GM12878 (cell line): Measurements from ENCODE around the gene POLR1A. TPM values are rescaled to one million over a fixed set of nuclear protein-coding genes. Genes with fewer than 3 reads are reported as not detected.

Source experiments
- ATAC-seq: fragments of 200-7000 bp; cut with Tn5 transposase; 3 replicates; pipeline ENCODE4 v1.9.1; 2020; ENCODE audit warnings: mild to moderate bottlenecking, moderate library complexity
- BruUV-seq: library from RNA; stranded (reverse); fragments of 400-500 nt; replicated peaks from 2 replicates; lab custom pipeline; 2021; lab: Mats Ljungman, UMichigan
- CTCF ChIA-PET: fragments of 300-600 bp; sonication (Branson Sonifier 250); formaldehyde crosslinking; extraction: SDS; loops from one replicate; lab custom pipeline; 2021; ENCODE audit warnings: inconsistent platforms; lab: Yijun Ruan, JAX
- POLR2A ChIA-PET: fragments of 350-600 bp; formaldehyde crosslinking; extraction: SDS; loops from one replicate; lab custom pipeline; 2021; ENCODE audit warnings: inconsistent platforms; lab: Charles Lee
- RAD21 ChIA-PET: fragments of 300-600 bp; sonication (Branson Sonifier 250); formaldehyde crosslinking; loops from one replicate; lab custom pipeline; 2023; ENCODE audit warnings: antibody characterized with exemption; ENCODE audit not compliant: unreplicated experiment; lab: Charles Lee
- SMC1A ChIA-PET: fragments of 300-600 bp; sonication (Branson Sonifier 250); formaldehyde crosslinking; loops from one replicate; lab custom pipeline; 2023; ENCODE audit not compliant: unreplicated experiment, uncharacterized antibody; lab: Charles Lee
- DNase-seq: peaks from one replicate; pipeline ENCODE4 v3.0.0-alpha.2; 2011; ENCODE audit warnings: low read depth, low spot score
- FAIRE-seq: peaks from 3 replicates; lab custom pipeline; 2011; peaks lifted over from hg19 to GRCh38; lab: Jason Lieb, UNC
- H2AFZ ChIP-seq: 2 replicates; pipeline ENCODE4 v1.6.0; 2011; ENCODE audit warnings: low read depth, low read length, control low read depth; ENCODE audit not compliant: control insufficient read depth
- H3K27ac ChIP-seq: 2 replicates; pipeline ENCODE4 v1.5.1; 2011; ENCODE audit warnings: control low read depth; ENCODE audit not compliant: control insufficient read depth, insufficient read depth
- H3K27me3 ChIP-seq, 2 experiments: replicated peaks in 1 of 2; 2 replicates each; pipeline versions ENCODE4 v1.6.0 to v1.6.1; 2011; ENCODE audit warnings: low read length in 1 of 2; ENCODE audit not compliant: control insufficient read depth in 2 of 2, insufficient read depth in 2 of 2
- H3K36me3 ChIP-seq, 2 experiments: 2 replicates each; pipeline ENCODE4 v1.5.1; 2011; ENCODE audit warnings: low read length in 1 of 2; ENCODE audit not compliant: control insufficient read depth in 2 of 2, insufficient read depth in 2 of 2
- H3K4me1 ChIP-seq: 2 replicates; pipeline ENCODE4 v1.6.1; 2011; ENCODE audit warnings: mild to moderate bottlenecking, low read length, moderate library complexity, mixed read lengths; ENCODE audit not compliant: control insufficient read depth, insufficient read depth
- H3K4me2 ChIP-seq: 2 replicates; pipeline ENCODE4 v1.6.0; 2011; ENCODE audit warnings: control low read depth; ENCODE audit not compliant: control insufficient read depth, insufficient read depth
- H3K4me3 ChIP-seq: fragments of 200-600 bp; sonication (generic); 2 replicates; pipeline ENCODE4 v1.5.1; 2016
- H3K79me2 ChIP-seq: 2 replicates; pipeline ENCODE4 v1.6.0; 2011; ENCODE audit warnings: low read length; ENCODE audit not compliant: control insufficient read depth, insufficient read depth
- H3K9ac ChIP-seq: 2 replicates; pipeline ENCODE4 v1.8.0; 2011; ENCODE audit warnings: low read length, control low read depth, mixed read lengths; ENCODE audit not compliant: control insufficient read depth, insufficient read depth
- H3K9me3 ChIP-seq: replicated peaks from 3 replicates; pipeline ENCODE4 v1.5.1; 2011; ENCODE audit warnings: mild to moderate bottlenecking, low read length; ENCODE audit not compliant: control insufficient read depth, insufficient read depth
- H4K20me1 ChIP-seq: 2 replicates; pipeline ENCODE4 v1.6.0; 2011; ENCODE audit not compliant: control insufficient read depth, insufficient read depth
- EGR1 ChIP-seq, 2 experiments: IDR thresholded peaks; 1 replicate in 1 of 2; 2 replicates in 1 of 2; pipeline ENCODE4 v1.6.1; 2011 to 2012; ENCODE audit warnings: low read depth in 2 of 2, low read length in 2 of 2, borderline replicate concordance in 1 of 2, mild to moderate bottlenecking in 1 of 2, moderate library complexity in 1 of 2
- JUNB ChIP-seq: IDR thresholded peaks from 2 replicates; pipeline ENCODE4 v1.6.1; 2016; ENCODE audit warnings: antibody characterized with exemption, mild to moderate bottlenecking
- NR2F1 ChIP-seq: fragments of 450-650 bp; conservative IDR thresholded peaks from 2 replicates; pipeline ENCODE4 v1.6.1; 2017; ENCODE audit warnings: mild to moderate bottlenecking
- PAX5 ChIP-seq: IDR thresholded peaks from 2 replicates; pipeline ENCODE4 v1.6.1; 2011; ENCODE audit warnings: low read depth, low read length, borderline replicate concordance
- PBX3 ChIP-seq: IDR thresholded peaks from 2 replicates; pipeline ENCODE4 v1.6.1; 2011; ENCODE audit warnings: mild to moderate bottlenecking, low read depth, low read length, moderate library complexity; ENCODE audit not compliant: insufficient replicate concordance
- POU2F2 ChIP-seq: IDR thresholded peaks from 3 replicates; pipeline ENCODE4 v1.6.1; 2011; ENCODE audit warnings: low read depth, mild to moderate bottlenecking, low read length, borderline replicate concordance
- SMARCA5 ChIP-seq: fragments of 450-650 bp; IDR thresholded peaks from 2 replicates; pipeline ENCODE4 v1.6.1; 2017; ENCODE audit warnings: mild to moderate bottlenecking
- SP1 ChIP-seq: IDR thresholded peaks from one replicate; pipeline ENCODE4 v1.6.1; 2011; ENCODE audit warnings: low read depth, low read length
- TCF7 ChIP-seq: IDR thresholded peaks from 2 replicates; pipeline ENCODE4 v1.6.1; 2014; ENCODE audit warnings: antibody characterized with exemption, borderline replicate concordance
- ZBTB11 ChIP-seq: fragments of 450-650 bp; formaldehyde crosslinking; IDR thresholded peaks from 2 replicates; pipeline ENCODE4 v1.5.0; 2022; ENCODE audit warnings: mild to moderate bottlenecking, missing genetic modification characterization
- ZNF384 ChIP-seq: IDR thresholded peaks from 2 replicates; pipeline ENCODE4 v1.6.1; 2012; ENCODE audit warnings: low read depth, mild to moderate bottlenecking, low read length, improper control_type of control experiment, borderline replicate concordance
- ZNF622 ChIP-seq: fragments of 450-650 bp; IDR thresholded peaks from 2 replicates; pipeline ENCODE4 v1.6.1; 2017; ENCODE audit warnings: mild to moderate bottlenecking, inconsistent platforms
- WGBS: methylation state at CpG from one replicate; pipeline ENCODE4 v1.1.6; 2016; ENCODE audit warnings: low lambda C conversion rate; ENCODE audit not compliant: insufficient replicate concordance, insufficient coverage; ENCODE audit errors: missing lambda C conversion rate; 5-methylcytosine and 5-hydroxymethylcytosine counted together
- in situ Hi-C: fragments of 300-500 bp; cut with MboI; formaldehyde crosslinking; loops from 9 replicates; pipeline ENCODE4 v1.14.3; 2018; ENCODE audit warnings: mixed read lengths
- intact Hi-C: fragments of 100-400 bp; cut with micrococcal nuclease; formaldehyde crosslinking; loops from one replicate; pipeline ENCODE4 v1.14.2; 2022; ENCODE audit not compliant: unreplicated experiment
- polyA plus RNA-seq, 11 experiments: library from polyadenylated mRNA; depleted of rRNA in 4 of 11; unstranded in 6 of 11; stranded (reverse) in 5 of 11; fragments of >200 nt; fragmentation: Nextera tagmentation in 4 of 11; fragmentation: Illumina TruSeq in 1 of 11; extraction: Ambion mirVana in 4 of 11; extraction: Trizol in 1 of 11; gene quantifications; 1 replicate in 1 of 11; 2 replicates in 10 of 11; pipeline versions ENCODE4 v1.2.1 to v1.2.3, GENCODE V29; 2011 to 2016; ENCODE audit warnings: inconsistent platforms in 2 of 11, missing spikeins in 2 of 11, low read depth in 1 of 11
- total RNA-seq, 4 experiments: library from RNA; depleted of rRNA in 3 of 4; stranded (reverse); fragments of >200 nt in 3 of 4; fragmentation: Illumina TruSeq in 1 of 4; extraction: Trizol in 1 of 4; gene quantifications; 2 replicates each; pipeline versions ENCODE4 v1.2.1 to v1.2.3, GENCODE V29; 2013 to 2021
- TF ChIP-seq, protein P1 (sequence below): IDR thresholded peaks from 2 replicates; pipeline ENCODE4 v1.6.1; 2011; ENCODE audit warnings: borderline replicate concordance, low read depth, mild to moderate bottlenecking, moderate library complexity, mixed read lengths, low read length; ENCODE audit not compliant: insufficient read depth; ENCODE audit errors: extremely low read length

The POLR1A gene
- total and polyA plus RNA-seq, 10 of the 15 experiments (the other 5 are each of a cell fraction or from before 2014, with no cell fraction given), result 2.1 to 53.9 (median 17.8) TPM

DNA sequence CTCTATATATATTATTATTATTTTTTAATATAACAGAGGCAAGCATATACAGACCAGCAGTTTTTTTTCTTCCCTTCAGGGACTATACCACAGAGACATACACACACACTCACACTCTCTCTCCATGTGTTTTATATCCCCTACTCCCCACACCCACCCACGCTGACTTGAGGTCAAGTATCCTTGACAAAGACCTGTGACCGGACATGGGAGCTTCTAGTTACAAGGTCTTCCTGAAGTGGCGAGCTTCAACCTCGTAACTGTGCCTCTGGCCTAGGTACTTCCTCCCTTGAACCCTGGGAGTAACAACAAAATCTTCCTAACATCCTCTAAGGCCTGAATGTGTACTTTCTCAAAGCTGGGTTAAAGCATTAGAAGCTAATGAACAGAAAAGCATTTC, 52.5 kb downstream of the POLR1A start:
- no peaks in the 10 kb centered on the region for H3K27me3 ChIP-seq
- no peak for ATAC-seq
- H3K27ac ChIP-seq, result no peak overlapping the region
- no peaks in the 10 kb centered on the region for H4K20me1 ChIP-seq
- no peak for DNase-seq
- intact Hi-C loops, result no loop called here
- no peak overlapping the region for H3K9ac ChIP-seq
- H3K36me3 ChIP-seq, result peaks cover 25 to 34% of the 10 kb centered on the region in 2 experiments
- WGBS, result 89% methylated on average over 4 of the region's 4 CpGs
- no peak overlapping the region for H2AFZ ChIP-seq
- TF ChIP-seq TCF7 (no peak), PBX3 (no peak)
- TF ChIP-seq, all 136 proteins: peak for 0
- ChIA-PET SMC1A (interaction anchor here (1.0 to 1.5 kb wide), 2 partner anchors 8 to 193 kb away, joined by 3 read pairs; no protein-coding TSS in a partner anchor), RAD21 (no interaction called here), CTCF (interaction anchor here (0.7 to 1.4 kb wide), 5 partner anchors 16 to 240 kb away, joined by 3 to 4 read pairs (median 3); partner anchors contain the start of gene ST3GAL5), POLR2A (no interaction called here)
- Histone ChIP-seq H3K9me3 (no peaks in the 10 kb centered on the region), H3K4me3 (no peak overlapping the region), H3K4me1 (no peaks in the 10 kb centered on the region), H3K4me2 (no peak overlapping the region), H3K79me2 (no peaks in the 10 kb centered on the region)
- no peak for FAIRE-seq
- BruUV-seq, result no TSS peak
- in situ Hi-C loops, result no loop called here

DNA sequence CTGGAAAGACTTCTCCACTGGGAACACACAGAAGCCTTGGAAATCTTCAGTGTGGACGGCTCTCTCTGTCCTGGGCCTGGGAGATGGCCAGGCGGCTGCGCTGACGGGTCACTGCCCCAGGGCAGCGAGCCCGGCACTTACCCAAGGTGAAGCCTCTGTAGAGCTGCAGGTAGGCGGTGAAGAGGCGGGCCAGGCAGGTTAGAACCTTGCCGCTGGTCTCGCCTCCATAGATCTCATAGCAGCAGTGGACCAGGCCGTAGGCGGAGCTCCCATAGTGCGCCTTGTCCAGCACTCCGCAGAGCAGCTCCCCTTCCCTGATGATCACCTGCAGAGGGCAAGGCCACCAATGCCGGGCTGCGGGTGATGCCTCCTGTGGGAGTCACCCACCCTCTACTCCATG, 53.0 kb downstream of the POLR1A start:
- ATAC-seq (no peak), FAIRE-seq (no peak), DNase-seq (no peak)
- RAD21 ChIA-PET, result no interaction called here
- no peaks in the 10 kb centered on the region for H3K79me2 ChIP-seq
- H3K4me1 ChIP-seq, result no peaks in the 10 kb centered on the region
- no peak overlapping the region for H3K4me3 ChIP-seq
- H3K9me3 ChIP-seq, result no peaks in the 10 kb centered on the region
- SMC1A ChIA-PET, result interaction anchor here (1.5 kb wide), 1 partner anchor 8 kb away, joined by 3 read pairs; no protein-coding TSS in a partner anchor
- H3K4me2 ChIP-seq, result no peak overlapping the region
- H3K27ac ChIP-seq, result no peak overlapping the region
- POLR2A ChIA-PET, result no interaction called here
- no peaks in the 10 kb centered on the region for H4K20me1 ChIP-seq
- H3K27me3 ChIP-seq, result no peaks in the 10 kb centered on the region
- no TSS peak for BruUV-seq
- CTCF ChIA-PET, result interaction anchor here (1.0 to 1.4 kb wide), 2 partner anchors 16 to 221 kb away, joined by 3 read pairs; no protein-coding TSS in a partner anchor
- no peak overlapping the region for H2AFZ ChIP-seq
- in situ Hi-C loops (no loop called here), intact Hi-C loops (no loop called here)
- peaks cover 27 to 39% of the 10 kb centered on the region in 2 experiments for H3K36me3 ChIP-seq
- no peak overlapping the region for H3K9ac ChIP-seq
- 99% methylated on average over 13 of the region's 16 CpGs for WGBS
- no peak for TF ChIP-seq POU2F2
- TF ChIP-seq JUNB, result no peak
- TF ChIP-seq EGR1 (IDR thresholded peaks at IDR 0.05; ENCODE audit: borderline replicate concordance in 1 of 2, low read depth in 2 of 2, low read length in 2 of 2), result no peak
- no peak for TF ChIP-seq ZNF622
- TF ChIP-seq SP1, result no peak
- TF ChIP-seq ZBTB11 (CRISPR knock-in tag), result no peak
- TF ChIP-seq PAX5, result no peak
- TF ChIP-seq ZNF384, result no peak
- no peak for TF ChIP-seq SMARCA5
- TF ChIP-seq, protein P1, sequence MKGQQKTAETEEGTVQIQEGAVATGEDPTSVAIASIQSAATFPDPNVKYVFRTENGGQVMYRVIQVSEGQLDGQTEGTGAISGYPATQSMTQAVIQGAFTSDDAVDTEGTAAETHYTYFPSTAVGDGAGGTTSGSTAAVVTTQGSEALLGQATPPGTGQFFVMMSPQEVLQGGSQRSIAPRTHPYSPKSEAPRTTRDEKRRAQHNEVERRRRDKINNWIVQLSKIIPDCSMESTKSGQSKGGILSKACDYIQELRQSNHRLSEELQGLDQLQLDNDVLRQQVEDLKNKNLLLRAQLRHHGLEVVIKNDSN, result no peak
- TF ChIP-seq NR2F1, result no peak
